Thyroid gland (tissue), 4 donors: ENCODE results near the gene CIAO2B. TPM values are rescaled to one million over a fixed set of nuclear protein-coding genes. Genes with fewer than 3 reads are reported as not detected.

ENCODE experiments used
- DNase-seq, 2 donors: peaks; one replicate each; pipeline ENCODE4 v3.0.0-alpha.2; 2019
- H3K27ac ChIP-seq, 3 donors: fragments of 200-600 bp; sonication (generic); 1 replicate in 2 of 3; 2 replicates in 1 of 3; pipeline ENCODE4 v1.5.1; 2016 to 2019; ENCODE audit warnings: mild to moderate bottlenecking in 1 of 3, moderate library complexity in 1 of 3
- H3K27me3 ChIP-seq: fragments of 200-600 bp; sonication (generic); one replicate; pipeline ENCODE4 v1.5.1; 2019
- H3K36me3 ChIP-seq, 2 donors: fragments of 200-600 bp; sonication (generic); one replicate each; pipeline ENCODE4 v1.5.1; 2016 to 2019
- H3K4me1 ChIP-seq, 2 donors: fragments of 200-600 bp; sonication (generic); one replicate each; pipeline ENCODE4 v1.5.1; 2017 to 2019
- H3K4me3 ChIP-seq, 3 donors: fragments of 200-600 bp; sonication (generic); replicated peaks in 1 of 3; 1 replicate in 2 of 3; 2 replicates in 1 of 3; pipeline ENCODE4 v1.5.1; 2016; ENCODE audit warnings: mild to moderate bottlenecking in 1 of 3
- H3K9me3 ChIP-seq: fragments of 200-600 bp; sonication (generic); one replicate; pipeline ENCODE4 v1.5.1; 2017
- CTCF ChIP-seq, 6 experiments: fragments of 200-600 bp in 3 of 6; fragments of 450-650 bp in 3 of 6; sonication (generic) in 3 of 6; IDR thresholded peaks; one replicate each; pipeline ENCODE4 v1.5.1; 2016 to 2019; ENCODE audit warnings: antibody characterized with exemption in 6 of 6, mild to moderate bottlenecking in 2 of 6, inconsistent platforms in 1 of 6, moderate library complexity in 1 of 6
- POLR2A ChIP-seq, 2 donors: fragments of 450-650 bp; IDR thresholded peaks; one replicate each; pipeline ENCODE4 v1.6.1; 2017; ENCODE audit warnings: antibody characterized with exemption in 2 of 2, mild to moderate bottlenecking in 2 of 2, moderate library complexity in 1 of 2
- WGBS, 2 donors: methylation state at CpG; one replicate each; pipeline ENCODE4 v1.1.5; 2017; 5-methylcytosine and 5-hydroxymethylcytosine counted together
- intact Hi-C: fragments of 100-400 bp; cut with DNase I; formaldehyde crosslinking; loops from one replicate; pipeline ENCODE4 v1.15.1; 2023
- total RNA-seq, 4 donors: library from RNA; depleted of rRNA; stranded (reverse); fragments of >200 nt; gene quantifications; one replicate each; pipeline ENCODE4 v1.2.3, GENCODE V29; 2016

Gene CIAO2B
- total RNA-seq, 4 donors from 2014 or later, result 29.4 to 113 (median 48.3) TPM

GRCh38 chr16:66891360-66891759, 42.8 kb downstream of the CIAO2B start:
- intact Hi-C loops, result loop anchor here (10.0 kb wide), 1 partner anchor 293 kb away; the partner anchor contains the start of gene MATCAP1
- Histone ChIP-seq H3K36me3 (no peaks in the 10 kb centered on the region), H3K4me1 (peaks cover 31 to 55% of the 10 kb centered on the region in 2 donors), H3K9me3 (no peaks in the 10 kb centered on the region), H3K27ac (peak overlapping the region in 2 of 3 donors; percentile 62 to 84), H3K27me3 (no peaks in the 10 kb centered on the region), H3K4me3 (no peak overlapping the region)
- WGBS, 2 donors, result 43 to 72% methylated on average over 4 of the region's 4 CpGs
- TF ChIP-seq CTCF (IDR thresholded peaks at IDR 0.05), result no peak
- TF ChIP-seq POLR2A (IDR thresholded peaks at IDR 0.05), result no peak
- DNase-seq, result peak in 1 of 2 donors; percentile 23

GRCh38 chr16:66890799-66891198, 43.4 kb downstream of the CIAO2B start:
- DNase-seq, result no peak
- 77 to 97% methylated on average over 2 of the region's 2 CpGs for WGBS, 2 donors
- Histone ChIP-seq H3K4me1 (peaks cover 37 to 54% of the 10 kb centered on the region in 2 donors), H3K27me3 (no peaks in the 10 kb centered on the region), H3K9me3 (no peaks in the 10 kb centered on the region), H3K27ac (peak overlapping the region; percentile 11 to 84 (median 62)), H3K36me3 (no peaks in the 10 kb centered on the region), H3K4me3 (no peak overlapping the region)
- TF ChIP-seq CTCF (IDR thresholded peaks at IDR 0.05) (no peak), POLR2A (IDR thresholded peaks at IDR 0.05) (no peak)
- intact Hi-C loops, result loop anchor here (10.0 kb wide), 1 partner anchor 294 kb away; the partner anchor contains the start of gene MATCAP1

- TF ChIP-seq CTCF (IDR thresholded peaks at IDR 0.05) (no peak), POLR2A (IDR thresholded peaks at IDR 0.05) (no peak)
- H3K4me3 ChIP-seq, result no peak overlapping the region
- intact Hi-C loops, result loop anchor here (10.0 kb wide), 1 partner anchor 295 kb away; the partner anchor contains the start of gene MATCAP1
- H3K27me3 ChIP-seq, result no peaks in the 10 kb centered on the region
- peak overlapping the region; percentile 62 to 84 (median 80) for H3K27ac ChIP-seq
- H3K4me1 ChIP-seq, result peaks cover 46 to 55% of the 10 kb centered on the region in 2 donors
- peaks cover 8 to 10% of the 10 kb centered on the region in 2 donors for H3K36me3 ChIP-seq
- WGBS, 2 donors, result 51 to 60% methylated on average over 4 of the region's 4 CpGs
- DNase-seq, result peak in 1 of 2 donors; percentile 26
- H3K9me3 ChIP-seq, result no peaks in the 10 kb centered on the region
Measured at GRCh38 chr16:66889622-66890021, 44.6 kb downstream of the CIAO2B start.

GRCh38 chr16:66888647-66889615, 45.3 kb downstream of the CIAO2B start:
- WGBS, 2 donors, result 57 to 60% methylated on average over 6 of the region's 6 CpGs

More at GRCh38 chr16:66888647-66889615, 45.3 kb downstream of the CIAO2B start:
- peak; percentile 73 to 81 for DNase-seq
- peak overlapping the region; percentile 62 to 84 (median 80) for H3K27ac ChIP-seq
- peaks cover 8 to 12% of the 10 kb centered on the region in 2 donors for H3K36me3 ChIP-seq
- intact Hi-C loops, result no loop called here
- peak in 1 of 2 donors; percentile 13 for TF ChIP-seq POLR2A (IDR thresholded peaks at IDR 0.05)
- no peak for TF ChIP-seq CTCF (IDR thresholded peaks at IDR 0.05)
- peaks cover 46 to 55% of the 10 kb centered on the region in 2 donors for H3K4me1 ChIP-seq
- no peaks in the 10 kb centered on the region for H3K9me3 ChIP-seq
- H3K27me3 ChIP-seq, result no peaks in the 10 kb centered on the region
- H3K4me3 ChIP-seq, result no peak overlapping the region
